ENCODE data around the gene PTHLH. TPM values are rescaled to one million over a fixed set of nuclear protein-coding genes. Genes with fewer than 3 reads are reported as not detected.

The PTHLH gene
- total RNA-seq, 1 experiment from 2014 or later = 0.35 TPM

GRCh38 chr12:27967551-27968054, 4.9 kb downstream of the PTHLH start:
- Histone ChIP-seq H3K56ac (ENCODE audit: insufficient read length, low read depth, low read length) (no peak overlapping the region), H3K79me1 (ENCODE audit: insufficient read depth, low read depth, low read length, poor library complexity, severe bottlenecking) (no peaks in the 10 kb centered on the region), H3K4ac (ENCODE audit: low read depth, low read length) (no peak overlapping the region), H2BK20ac (ENCODE audit: low read depth, low read length, poor library complexity, severe bottlenecking) (no peak overlapping the region), H2AFZ (ENCODE audit: low read length) (no peak overlapping the region), H3K4me1 (ENCODE audit: insufficient read depth, low read length) (no peaks in the 10 kb centered on the region), H3K23ac (ENCODE audit: insufficient read length, low read depth, low read length) (no peak overlapping the region), H2BK15ac (ENCODE audit: low read depth, low read length) (no peak overlapping the region), H3K4me2 (ENCODE audit: insufficient read depth, insufficient read length, low read length) (no peak overlapping the region), H4K91ac (ENCODE audit: insufficient read length, low read depth, low read length) (no peak overlapping the region), H2BK5ac (ENCODE audit: insufficient read length, low read length) (no peak overlapping the region), H3K14ac (ENCODE audit: insufficient read depth, low read length) (no peak overlapping the region), H4K5ac (ENCODE audit: insufficient read length, low read depth, low read length) (no peak overlapping the region), H2BK12ac (ENCODE audit: insufficient read length, low read depth, low read length) (no peak overlapping the region), H4K20me1 (ENCODE audit: control insufficient read depth, insufficient read depth, insufficient read length) (no peaks in the 10 kb centered on the region), H2AK5ac (ENCODE audit: insufficient read length, low read length) (no peak overlapping the region), H3K23me2 (ENCODE audit: insufficient read length, low read depth, low read length, poor library complexity, severe bottlenecking) (peaks cover 25% of the 10 kb centered on the region), H3T11ph (ENCODE audit: low read length) (no peak overlapping the region), H4K8ac (replicated peaks; ENCODE audit: insufficient read length, low read depth, low read length) (no peak overlapping the region), H3K79me2 (ENCODE audit: insufficient read depth, low read length) (no peaks in the 10 kb centered on the region), H3K27ac (ENCODE audit: insufficient read length, low read depth, low read length) (no peak overlapping the region), H3K27me3 (ENCODE audit: insufficient read depth, low read length) (peaks cover 36% of the 10 kb centered on the region; the same call in 1 of the 2 replicates), H3K9ac (ENCODE audit: extremely low read depth, insufficient read length, low read length) (no peak overlapping the region), H3K9me3 (ENCODE audit: control insufficient read depth, low read depth, low read length) (no peaks in the 10 kb centered on the region), H2BK120ac (ENCODE audit: low read depth, low read length, poor library complexity, severe bottlenecking) (no peak overlapping the region), H3K18ac (ENCODE audit: insufficient read length, low read depth, low read length) (no peak overlapping the region)
- Mint-ChIP-seq H3K36me3 (ENCODE audit: insufficient read depth in 1 of 3, low read depth in 3 of 3) (no peaks in the 10 kb centered on the region; a peak in 1 of 7 replicates), H3K9me3 (peaks cover 0 to 3% of the 10 kb centered on the region in 2 experiments; a peak in 2 of 5 replicates), H3K4me1 (peaks cover 28 to 36% of the 10 kb centered on the region in 2 experiments), H3K27ac (no peak overlapping the region), H3K27me3 (ENCODE audit: low read depth) (peaks cover 89% of the 10 kb centered on the region), H3K4me3 (no peak overlapping the region)
- TF ChIP-seq CTCF (conservative IDR thresholded peaks at IDR 0.05) = no peak
- DNase-seq = no peak
- no CpG with 5 or more reads among the region's 2 CpGs for WGBS (ENCODE audit: extremely low coverage, insufficient read length, low lambda C conversion rate)

Data from H9 (cell line).